A549 treated with Mapracorat at 1 μM for 4 hours (cell line): ENCODE data around the gene CCDC179. TPM values are rescaled to one million over a fixed set of nuclear protein-coding genes. Genes with fewer than 3 reads are reported as not detected.

Experiments used
- total RNA-seq: library from RNA; stranded (reverse); fragments of 200-300 nt; extraction: Qiagen RNA extraction; gene quantifications from 5 replicates; pipeline ENCODE4 v1.2.3, GENCODE V29; 2022

CCDC179 gene
- not detected in 5 replicates for total RNA-seq

GRCh38 chr11:22860241-22860640 is at the start of gene CCDC179:
CCDC179 (minus strand) TSS chr11:22860474; CDS start chr11:22860421, 53 bp downstream.

DNA sequence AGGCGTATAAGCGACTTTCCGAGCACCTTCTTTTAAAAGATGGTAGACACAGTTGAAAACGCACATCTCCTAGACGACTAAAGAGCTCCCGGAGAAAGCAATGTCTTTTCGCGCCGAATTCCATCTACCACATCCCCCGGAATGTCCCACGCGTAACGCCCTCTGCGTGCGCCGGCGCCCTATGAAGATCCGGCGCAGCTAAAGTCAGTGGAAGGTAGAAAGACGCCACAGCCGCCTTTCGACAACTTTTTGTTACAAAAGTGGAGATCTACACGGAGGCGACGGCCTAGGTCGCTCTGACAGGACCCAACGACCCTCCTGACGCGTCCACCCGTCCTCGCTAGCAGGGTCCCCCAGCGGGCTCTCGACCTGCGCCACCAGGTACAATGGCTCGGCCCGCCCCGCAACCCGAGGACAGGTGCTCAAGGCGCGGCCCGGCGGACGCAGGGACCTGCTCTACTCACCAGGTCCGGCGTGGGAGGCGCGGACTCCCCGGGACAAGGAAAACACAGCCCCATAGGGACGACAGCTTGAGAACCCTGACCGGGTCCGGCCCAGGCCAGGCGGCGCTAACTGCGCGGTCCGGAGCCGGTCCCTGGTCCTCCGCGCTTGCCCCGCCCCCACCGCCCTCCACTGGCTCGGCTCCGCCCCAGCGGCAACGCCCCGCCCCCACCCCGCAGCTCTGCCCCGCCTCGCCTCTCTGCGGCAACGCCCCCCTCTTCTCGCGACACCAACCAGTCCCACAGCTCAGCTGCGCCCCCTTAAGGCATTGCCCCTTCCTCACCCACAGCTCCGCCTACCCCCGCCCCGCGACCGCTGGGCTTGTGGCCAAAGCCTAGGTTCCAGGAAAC is 30.8 kb downstream of the CCDC179 start, which contains the start of gene SVIP:
TSS of gene SVIP (minus strand) at position 571 of the 851 bp plus-strand sequence. CDS start at position 518, 53 bp downstream.

Other genes with a start within 250 kb of the CCDC179 start
- 5.7 to 8.6 TPM (median 7.2 TPM) in 5 replicates for gene FANCF, start 234.7 kb downstream of the CCDC179 start, total RNA-seq
- 0.81 to 1.3 TPM (median 1.1 TPM) in 5 replicates for gene GAS2, start 193.9 kb downstream of the CCDC179 start, total RNA-seq
- gene SVIP, start 30.7 kb downstream of the CCDC179 start, total RNA-seq: 6.3 to 15.4 TPM (median 14.2 TPM) in 5 replicates